Kasumi-1 (cell line): ENCODE results near the gene EEF1AKMT3.
"Not testable (repeated sequence)": the region's sequence is repeated elsewhere in the genome, so short reads cannot be mapped to it uniquely, and the experiment has no call there.

Experiments
- DNase-seq, 2 experiments: peaks; one replicate each; lab custom pipeline; 2025; lab: John Stamatoyannopoulos, UW

Gene EEF1AKMT3

DNA sequence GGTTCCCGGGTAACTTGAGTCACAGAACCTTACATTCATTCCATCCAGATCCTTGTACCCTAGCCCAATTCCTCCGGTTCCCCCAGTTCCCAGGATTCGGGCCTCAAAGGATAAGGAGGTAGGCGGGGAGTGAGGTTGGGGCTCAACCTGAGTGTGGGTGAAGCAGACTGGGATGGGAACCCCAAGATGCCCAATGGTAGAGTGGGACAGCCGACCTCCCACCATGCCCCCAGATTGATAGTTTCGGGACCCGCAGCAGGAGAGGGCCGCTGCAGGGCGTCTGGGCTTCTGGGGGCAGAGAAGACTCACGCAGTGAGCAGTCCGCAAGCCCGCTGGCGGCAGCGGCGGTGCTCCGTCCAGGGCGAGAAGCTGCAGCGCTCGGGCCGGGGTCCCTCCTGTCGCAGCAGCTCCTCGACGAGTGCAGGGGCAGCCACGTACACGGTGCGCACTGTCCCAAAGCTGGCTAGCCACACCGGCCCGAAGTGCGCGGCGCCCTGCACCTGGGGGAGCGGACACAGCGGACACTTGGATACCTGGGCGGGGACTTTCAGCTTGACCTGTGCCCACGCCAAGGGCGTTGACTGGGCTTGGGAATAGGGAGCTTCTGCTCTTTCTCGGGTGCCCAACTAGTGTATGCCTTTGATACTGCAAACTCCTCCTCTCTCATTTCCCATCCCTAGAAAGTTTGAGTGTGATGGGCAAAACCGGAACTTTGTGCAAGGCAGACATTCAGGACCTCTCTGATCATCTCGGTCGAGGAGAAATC lies 6.5 kb upstream of the EEF1AKMT3 start:
- DNase-seq = peak in 1 of 2 experiments; percentile 32

DNA sequence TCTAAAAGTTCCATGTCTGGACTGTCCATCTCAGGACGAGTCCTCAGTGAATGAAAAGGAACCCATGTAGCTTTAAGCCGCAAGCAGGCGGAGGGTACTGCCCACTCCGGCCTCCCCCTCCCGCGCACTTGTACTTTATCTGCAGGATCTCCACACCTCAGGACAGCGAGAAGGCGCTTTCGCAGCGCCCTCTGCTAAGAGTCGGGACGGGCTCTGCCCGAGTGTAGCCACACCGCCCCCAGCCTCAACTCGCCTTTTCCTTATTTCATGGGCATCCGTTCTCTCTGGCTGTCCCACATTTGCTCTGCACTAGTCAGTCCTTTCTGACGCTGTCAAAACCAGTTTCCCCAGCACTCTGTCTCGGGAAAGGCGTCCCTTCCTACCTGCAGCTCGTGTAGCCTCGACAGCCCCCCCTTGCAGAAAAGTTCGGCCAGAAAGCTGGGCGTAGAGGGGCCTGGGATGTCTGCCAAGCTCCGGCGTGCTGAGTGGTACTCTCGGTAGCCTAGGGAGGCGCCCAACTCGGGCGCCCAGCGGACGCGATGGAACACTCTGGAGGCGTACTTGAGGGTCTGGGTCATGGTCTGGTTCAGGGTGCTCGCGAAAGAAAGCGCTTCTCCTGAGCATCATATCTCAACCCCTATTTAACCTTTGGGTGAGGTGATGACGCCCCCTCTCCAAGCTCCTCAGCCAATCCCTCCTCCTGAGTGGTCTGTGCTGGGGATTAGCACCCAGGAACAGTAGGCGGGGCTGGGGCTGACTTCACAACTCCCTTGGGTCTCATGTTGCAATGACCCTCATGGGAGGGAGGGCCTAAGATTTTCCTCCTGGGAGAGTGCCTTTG lies 5.7 kb upstream of the EEF1AKMT3 start, which contains the start of gene CYP27B1:
Gene CYP27B1, minus strand, starts transcription at position 615 of the 841 bp plus-strand sequence. Its CDS starts 37 bp downstream, at position 578.
- DNase-seq = peak in 1 of 2 experiments; percentile 28

GRCh38 chr12:57767305-57767698 lies 5.1 kb upstream of the EEF1AKMT3 start:
- no peak for DNase-seq

DNA sequence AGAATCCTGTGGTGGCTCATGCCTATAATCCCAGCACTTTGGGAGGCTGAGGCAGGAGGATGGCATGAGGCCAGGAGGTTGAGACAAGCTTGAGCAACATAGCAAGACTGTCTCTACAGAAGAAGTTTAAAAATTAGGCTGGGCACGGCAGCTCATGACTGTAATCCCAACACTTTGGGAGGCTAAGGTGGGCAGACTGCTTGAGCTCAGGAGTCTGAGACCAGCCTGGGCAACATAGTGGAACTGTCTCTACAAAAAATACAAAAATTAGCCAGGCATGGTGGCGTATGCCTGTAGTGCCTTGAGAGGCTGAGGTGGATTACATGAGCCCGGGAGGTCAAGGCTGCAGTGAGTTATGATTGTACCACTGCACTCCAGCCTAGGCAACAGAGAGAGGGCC lies 4.5 kb upstream of the EEF1AKMT3 start:
- DNase-seq = no peak

DNA sequence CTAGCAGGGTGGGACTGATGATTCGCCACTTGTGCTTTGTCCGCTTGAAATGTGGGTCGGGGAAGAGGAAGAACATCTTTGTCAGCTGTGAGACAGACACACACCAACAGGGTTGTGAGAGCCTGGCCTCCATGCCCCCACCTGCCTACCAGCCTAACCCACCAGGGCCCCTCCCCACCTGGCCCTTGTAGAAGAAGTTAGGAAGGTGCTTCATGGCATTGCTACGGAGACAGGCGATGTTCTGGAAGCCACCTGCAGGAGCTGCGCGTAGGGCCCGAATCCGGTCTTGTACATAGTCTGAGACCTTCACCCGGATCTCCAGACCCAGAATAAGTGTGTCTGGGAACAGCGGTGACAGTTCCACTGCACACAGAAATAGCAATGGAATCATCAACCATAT lies 2.8 kb upstream of the EEF1AKMT3 start:
- DNase-seq = no peak

DNA sequence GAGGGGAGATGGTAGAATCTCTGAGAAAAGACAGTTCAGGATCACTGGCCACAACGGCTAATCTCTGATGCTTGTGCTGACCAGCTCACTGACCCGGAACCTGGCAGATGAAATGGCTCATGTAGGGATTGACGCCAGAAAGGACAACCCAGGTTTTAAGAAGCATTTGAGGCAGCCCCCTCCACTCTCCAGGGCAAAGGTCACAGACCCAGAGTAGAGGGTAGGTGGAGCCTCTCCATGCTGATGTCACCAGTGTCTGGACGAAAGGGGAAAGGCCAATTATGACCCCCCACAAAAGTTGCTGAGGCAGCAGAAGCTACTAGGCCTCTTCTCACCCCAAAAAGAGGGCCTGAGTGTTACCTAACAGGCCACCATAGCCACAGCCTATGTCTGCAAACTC lies 1.7 kb upstream of the EEF1AKMT3 start:
- DNase-seq = no peak

DNA sequence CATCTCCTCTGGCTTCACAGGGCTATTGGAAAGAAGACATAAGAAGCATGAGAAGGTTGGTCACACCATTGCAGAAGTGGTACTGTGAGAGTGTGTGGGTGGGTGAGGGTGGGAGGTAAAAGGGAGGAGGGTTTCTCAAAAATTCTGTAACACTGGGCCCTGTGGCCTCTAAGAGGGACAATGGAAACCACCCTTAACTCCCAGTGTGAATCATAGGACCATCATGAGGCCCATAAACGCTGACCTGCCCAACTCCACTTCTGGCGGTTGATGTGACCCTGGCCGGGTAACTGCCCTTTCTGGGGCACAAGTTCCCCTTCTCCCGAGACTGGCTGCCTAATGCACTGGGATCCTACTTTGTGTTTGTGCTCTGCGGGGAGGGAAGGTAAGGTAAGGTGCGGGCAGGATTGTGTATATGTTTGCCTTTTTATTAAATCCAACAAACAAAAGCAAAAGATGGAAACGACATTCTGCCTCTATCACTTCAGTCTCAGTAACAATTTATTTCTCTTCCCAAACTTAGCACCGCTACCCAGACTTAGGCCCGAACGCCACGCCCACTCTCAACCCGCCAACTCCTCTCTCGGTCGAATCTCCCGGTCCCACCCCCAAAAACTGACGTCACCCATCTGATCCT lies 1.1 kb upstream of the EEF1AKMT3 start:
- peak; percentile 95 to 96 for DNase-seq

GRCh38 chr12:57771873-57772428 lies 463 bp upstream of the EEF1AKMT3 start, which contains the start of gene METTL1:
Gene METTL1 (minus strand): TSS chr12:57772105. CDS start chr12:57772083, 22 bp downstream.
- peak; percentile 92 to 93 for DNase-seq

DNA sequence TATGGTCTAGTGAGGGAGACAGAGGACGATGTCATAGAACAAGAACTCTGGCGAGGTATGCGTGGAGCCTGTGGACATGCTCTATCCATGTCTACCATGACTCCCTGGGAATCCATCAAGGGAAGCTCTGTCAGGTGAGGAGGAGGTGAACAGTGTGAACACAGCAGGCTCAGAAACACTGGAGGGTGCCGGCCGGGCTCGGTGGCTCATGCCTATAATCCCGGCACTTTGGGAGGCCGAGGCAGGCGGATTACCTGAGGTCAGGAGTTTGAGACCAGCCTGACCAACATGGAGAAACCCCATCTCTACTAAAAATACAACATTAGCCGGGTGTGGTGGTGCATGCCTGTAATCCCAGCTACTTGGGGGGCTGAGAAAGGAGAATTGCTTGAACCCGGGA lies 2.2 kb downstream of the EEF1AKMT3 start:
- DNase-seq = not testable (repeated sequence)

DNA sequence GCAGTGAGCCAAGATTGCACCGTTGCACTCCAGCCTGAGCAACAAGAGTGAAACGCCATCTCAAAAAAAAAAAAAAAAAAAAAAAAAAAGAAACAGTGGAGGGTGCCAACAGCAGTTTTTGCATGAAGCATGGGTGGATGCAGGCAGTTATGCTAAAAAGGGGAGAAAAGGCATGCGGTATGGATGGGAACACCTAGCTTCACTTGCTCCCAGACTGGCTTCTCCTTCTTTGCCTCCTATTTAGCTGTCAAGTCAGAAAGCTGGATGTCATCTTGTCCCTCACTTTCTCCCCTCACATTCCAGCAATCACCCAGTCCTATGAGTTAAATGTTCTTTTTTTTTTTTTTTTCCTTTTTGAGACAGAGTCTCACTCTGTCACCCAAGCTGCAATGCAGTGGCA lies 2.6 kb downstream of the EEF1AKMT3 start:
- no peak for DNase-seq

GRCh38 chr12:57775563-57776246 lies 3.3 kb downstream of the EEF1AKMT3 start:
- DNase-seq = peak in 1 of 2 experiments; percentile 10

- DNase-seq = no peak
Measured at GRCh38 chr12:57776247-57776587, 3.8 kb downstream of the EEF1AKMT3 start.

GRCh38 chr12:57777367-57777766 lies 5.0 kb downstream of the EEF1AKMT3 start:
- DNase-seq = no peak

DNA sequence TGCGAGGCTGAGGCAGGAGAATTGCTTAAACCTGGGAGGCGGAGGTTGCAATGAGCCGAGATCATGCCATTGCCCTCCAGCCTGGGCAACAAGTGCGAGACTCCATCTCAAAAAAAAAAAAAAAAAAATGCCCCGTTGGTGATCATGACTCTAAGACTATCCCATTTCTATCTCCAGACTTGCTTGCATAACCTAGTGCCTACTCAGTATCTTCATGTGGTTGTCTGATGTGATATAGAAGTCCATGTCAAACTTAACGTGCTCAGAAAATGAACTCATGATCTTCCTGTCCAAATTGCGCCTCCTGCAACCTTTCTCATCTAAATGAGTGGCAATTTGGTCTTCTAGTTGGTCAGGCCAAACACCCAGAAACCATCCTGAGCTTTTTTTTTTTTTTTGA lies 5.5 kb downstream of the EEF1AKMT3 start:
- DNase-seq = no peak

GRCh38 chr12:57779736-57780135 lies 7.3 kb downstream of the EEF1AKMT3 start:
- DNase-seq = no peak

- no peak for DNase-seq
Measured at GRCh38 chr12:57780284-57780897, 8.0 kb downstream of the EEF1AKMT3 start.

DNA sequence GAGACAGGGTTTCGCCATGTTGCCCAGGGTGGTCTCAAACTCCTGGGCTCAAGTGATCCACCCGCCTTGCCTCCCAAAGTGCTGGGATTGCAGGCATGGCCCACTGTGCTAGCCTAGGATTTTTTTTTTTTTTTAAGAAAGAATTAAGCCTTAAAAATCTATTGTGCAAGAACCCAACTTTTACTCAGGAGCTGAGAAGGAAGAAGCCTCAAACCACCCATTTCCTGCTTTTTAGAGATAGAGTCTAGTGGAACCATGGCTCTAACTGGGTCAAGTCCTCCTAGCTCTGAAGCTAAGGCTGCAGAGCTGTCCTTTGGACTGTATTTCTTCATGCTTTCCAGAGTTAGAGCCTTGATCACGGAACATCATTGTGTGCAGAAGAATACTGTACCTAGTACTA lies 8.8 kb downstream of the EEF1AKMT3 start:
- peak; percentile 34 to 50 for DNase-seq

DNA sequence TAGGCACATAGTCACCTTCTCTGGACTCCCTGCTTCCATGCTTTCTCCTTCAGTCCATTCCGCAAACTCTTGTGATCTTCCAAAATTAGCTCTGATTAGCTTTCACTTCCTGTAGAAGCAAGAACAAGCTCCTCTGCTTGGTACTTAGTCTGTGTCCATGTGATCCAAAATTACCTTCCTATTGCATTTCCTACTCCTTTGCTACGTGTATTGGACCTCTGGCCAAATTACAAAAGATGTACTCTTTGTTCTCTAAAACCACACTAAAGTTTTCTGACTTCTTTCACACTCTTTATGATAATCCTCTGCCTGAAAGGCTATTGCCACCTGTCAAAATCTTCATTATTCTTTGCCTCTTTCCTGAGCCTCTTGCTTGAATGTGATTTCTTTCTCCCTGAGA lies 9.4 kb downstream of the EEF1AKMT3 start:
- no peak for DNase-seq

- DNase-seq = no peak
Measured at GRCh38 chr12:57782243-57782607, 9.8 kb downstream of the EEF1AKMT3 start.

- DNase-seq = peak; percentile 95 to 96
Measured at GRCh38 chr12:57782608-57783465, 10.4 kb downstream of the EEF1AKMT3 start, which contains the start of gene TSFM. Gene TSFM (plus strand): TSS chr12:57782787. CDS start chr12:57782802, 15 bp downstream.
